Stimulated activated CD8-positive, alpha-beta memory T cell treated with anti-CD3 and anti-CD28 coated beads, Interleukin-12 subunit alpha, Interleukin-12 subunit beta, amount 100 ng/mL, for 1 hour (primary cell): ENCODE measurements around the gene MAPKAPK3.

ENCODE experiments used
- DNase-seq: peaks from one replicate; pipeline ENCODE4 v3.0.0-alpha.2; 2020; ENCODE audit warnings: low read depth

The MAPKAPK3 gene

DNA sequence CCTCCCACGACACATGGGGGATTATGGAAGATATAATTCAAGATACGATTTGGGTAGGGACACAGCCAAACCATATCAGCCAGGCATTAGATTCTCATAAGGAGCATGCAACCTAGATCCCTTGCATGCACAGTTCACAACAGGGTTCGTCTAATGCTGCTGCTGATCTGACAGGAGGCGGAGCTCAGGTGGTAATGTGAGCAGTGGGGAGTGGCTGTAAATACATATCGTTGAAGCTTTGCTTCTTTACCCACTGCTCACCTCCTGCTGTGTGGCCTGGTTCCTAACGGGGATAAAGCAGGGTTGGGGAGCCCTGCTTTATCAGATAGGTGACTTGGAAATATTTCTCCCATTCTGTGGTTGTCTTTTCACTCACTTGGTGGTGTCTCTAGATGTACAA, 72.6 kb downstream of the MAPKAPK3 start:
- no peak for DNase-seq

DNA sequence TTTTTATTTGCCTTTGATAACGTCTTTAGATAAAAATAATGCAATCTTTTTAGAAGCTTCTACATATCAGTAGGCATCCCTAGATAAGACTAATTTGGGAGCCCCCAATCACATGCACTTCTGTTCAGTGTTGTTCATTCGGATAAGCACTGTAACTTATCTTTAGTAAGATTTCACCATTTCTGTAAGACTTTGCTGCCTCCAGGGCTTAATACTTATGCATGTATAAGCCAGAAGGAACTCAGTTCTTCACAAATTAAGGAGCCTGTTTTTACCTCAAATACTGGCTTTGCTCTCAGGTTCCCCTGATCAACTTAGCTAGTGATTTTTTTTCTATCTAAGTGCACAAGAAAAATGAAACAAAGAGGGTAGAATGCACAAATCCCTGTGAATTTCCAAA, 78.1 kb downstream of the MAPKAPK3 start:
- no peak for DNase-seq

DNA sequence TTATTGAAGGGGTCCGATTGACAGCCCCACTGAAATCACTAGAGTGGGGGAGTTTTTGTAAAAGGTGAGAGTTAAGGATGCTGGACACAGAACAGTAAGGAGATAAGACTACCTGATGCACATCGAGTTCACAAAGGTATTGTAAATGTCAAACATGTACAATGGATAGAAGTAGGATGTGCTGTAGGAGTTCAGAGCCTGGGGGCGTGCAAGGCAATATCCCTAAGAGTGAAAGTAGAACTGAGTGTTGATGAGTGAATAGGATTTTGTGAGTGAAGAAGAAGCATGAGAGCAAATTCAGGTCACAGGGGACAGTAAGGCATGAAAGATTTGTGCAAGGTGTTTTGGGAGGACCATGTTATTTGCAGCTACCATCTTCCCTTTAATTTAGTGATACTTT, 79.3 kb downstream of the MAPKAPK3 start:
- no peak for DNase-seq

DNA sequence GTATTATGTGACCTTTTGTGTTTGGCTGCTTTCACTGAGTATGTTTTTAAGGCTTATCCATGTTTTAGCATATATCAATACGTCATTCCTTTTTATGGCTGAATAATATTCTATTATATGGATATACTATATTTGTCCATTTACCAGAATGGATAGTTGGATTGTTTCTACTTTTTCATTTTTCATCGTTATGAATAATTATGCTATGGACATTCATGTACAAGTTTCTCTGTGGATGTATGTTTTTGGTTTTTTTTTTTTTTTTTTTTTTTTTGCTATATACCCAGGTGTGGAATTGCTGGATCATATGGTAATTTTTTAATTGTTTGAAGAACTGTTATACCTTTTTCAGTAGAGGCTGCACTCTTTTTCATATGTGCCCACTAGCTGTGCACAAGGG, 81.3 kb downstream of the MAPKAPK3 start:
- DNase-seq = no peak
